Glutamatergic neuron (in vitro differentiated cells): Measurements from ENCODE around the gene NEURL1B. TPM values are rescaled to one million over a fixed set of nuclear protein-coding genes. Genes with fewer than 3 reads are reported as not detected.
"Not testable (repeated sequence)": the region's sequence is repeated elsewhere in the genome, so short reads cannot be mapped to it uniquely, and the experiment has no call there.

Experiments used
- DNase-seq: peaks from one replicate; pipeline ENCODE4 v3.0.0; 2022
- H3K27ac Mint-ChIP-seq: one replicate; pipeline ENCODE4 v1.8.0; 2020; ENCODE audit warnings: mild to moderate bottlenecking, mixed read lengths, inconsistent platforms; ENCODE audit not compliant: unreplicated experiment
- H3K27me3 Mint-ChIP-seq: one replicate; pipeline ENCODE4 v1.8.0; 2020; ENCODE audit warnings: mild to moderate bottlenecking, moderate library complexity, mixed read lengths, inconsistent platforms; ENCODE audit not compliant: unreplicated experiment
- H3K36me3 Mint-ChIP-seq: one replicate; pipeline ENCODE4 v1.8.0; 2020; ENCODE audit warnings: mild to moderate bottlenecking, mixed read lengths, inconsistent platforms; ENCODE audit not compliant: unreplicated experiment
- H3K4me1 Mint-ChIP-seq: one replicate; pipeline ENCODE4 v1.8.0; 2020; ENCODE audit warnings: mild to moderate bottlenecking, low read depth, mixed read lengths, inconsistent platforms; ENCODE audit not compliant: unreplicated experiment
- H3K4me3 Mint-ChIP-seq: one replicate; pipeline ENCODE4 v1.8.0; 2020; ENCODE audit warnings: mild to moderate bottlenecking, mixed read lengths, inconsistent platforms; ENCODE audit not compliant: unreplicated experiment
- H3K9me3 Mint-ChIP-seq: one replicate; pipeline ENCODE4 v1.8.0; 2020; ENCODE audit warnings: mild to moderate bottlenecking, moderate library complexity, mixed read lengths, inconsistent platforms; ENCODE audit not compliant: unreplicated experiment
- CTCF ChIP-seq: fragments of 200-600 bp; sonication (generic); IDR thresholded peaks from one replicate; pipeline ENCODE4 v1.5.0; 2021; ENCODE audit not compliant: partially characterized antibody, unreplicated experiment
- total RNA-seq: library from RNA; stranded (reverse); fragmentation: NEBNext Ultra II Directional; extraction: Animal tissue kit (Norgen Biotek cat#: 25700); gene quantifications from one replicate; pipeline ENCODE4 v1.2.1, GENCODE V29; 2021; ENCODE audit not compliant: unreplicated experiment

The NEURL1B gene
- total RNA-seq, 1 donor from 2014 or later: 11.4 TPM

DNA sequence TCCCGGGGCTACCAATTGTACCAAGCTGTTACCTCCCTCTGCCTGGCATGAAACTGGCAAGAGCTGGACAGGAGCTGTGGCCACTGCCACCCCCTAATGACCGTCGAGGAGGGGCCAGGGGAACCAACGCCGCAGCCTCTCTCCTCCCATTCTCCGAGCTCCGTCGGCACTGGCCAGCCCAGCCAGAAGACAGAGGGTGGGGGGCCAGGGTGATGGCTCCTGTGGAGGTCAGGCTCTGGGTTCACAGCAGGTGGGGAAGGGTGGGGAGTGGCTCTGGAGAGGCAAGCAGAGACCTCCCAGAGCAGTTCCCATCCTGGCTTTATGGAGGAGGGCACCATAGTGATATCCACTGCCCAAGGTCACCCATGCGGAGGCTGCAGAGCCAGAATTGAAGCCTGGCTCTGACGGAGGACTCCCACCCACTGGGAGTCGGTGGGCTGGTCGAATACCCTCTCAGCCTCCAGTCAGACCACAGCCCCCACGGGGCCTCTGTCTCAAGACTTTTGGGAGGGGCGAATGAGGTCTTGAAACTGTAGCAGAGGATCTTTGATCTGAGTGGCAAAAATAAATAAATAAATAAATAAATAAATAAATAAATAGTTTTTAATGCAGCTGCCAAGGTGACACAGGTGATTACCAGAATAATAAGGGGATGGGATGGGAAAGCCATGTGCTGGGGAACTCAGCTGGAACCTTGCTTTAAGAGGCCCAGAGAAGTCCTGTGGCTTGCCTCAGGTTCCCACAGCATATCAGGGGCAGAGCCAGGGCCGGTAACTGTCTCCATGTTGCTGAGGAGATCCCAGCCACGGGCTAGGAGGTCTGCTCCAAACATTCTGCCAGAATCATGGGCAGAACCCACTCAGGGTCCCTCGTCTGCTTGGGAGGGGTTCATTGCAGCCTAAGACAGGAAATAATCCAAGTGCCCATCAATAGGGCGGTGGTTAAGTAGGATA is 42.5 kb upstream of the NEURL1B start:
- Mint-ChIP-seq H3K27me3 (peaks cover 10% of the 10 kb centered on the region), H3K4me1 (peaks cover 11% of the 10 kb centered on the region), H3K4me3 (no peak overlapping the region), H3K9me3 (peaks cover 8% of the 10 kb centered on the region), H3K27ac (no peak overlapping the region), H3K36me3 (no peaks in the 10 kb centered on the region)
- DNase-seq: no peak
- no peak for TF ChIP-seq CTCF

DNA sequence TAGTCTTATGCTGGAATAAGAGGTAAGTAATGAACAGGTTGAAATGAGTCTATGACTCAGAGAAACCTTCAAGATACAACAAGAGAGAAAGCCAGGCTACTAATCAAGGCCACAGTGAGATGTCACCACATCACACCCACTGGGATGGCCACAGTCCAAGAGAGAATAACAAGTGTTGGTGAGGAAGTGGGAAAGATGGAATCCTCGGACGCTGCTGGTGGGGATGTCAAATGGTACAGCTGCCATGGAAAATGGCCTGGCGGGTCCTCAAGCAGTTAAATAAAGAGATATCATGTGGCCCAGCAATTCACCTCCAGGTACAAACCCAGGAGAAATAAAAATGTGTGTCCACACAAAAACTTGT is 41.9 kb upstream of the NEURL1B start:
- peaks cover 11% of the 10 kb centered on the region for H3K4me1 Mint-ChIP-seq
- TF ChIP-seq CTCF: no peak
- DNase-seq: no peak

GRCh38 chr5:172600571-172600970 is 40.5 kb upstream of the NEURL1B start:
- no peak for DNase-seq
- Mint-ChIP-seq H3K4me1 (peaks cover 6% of the 10 kb centered on the region), H3K27ac (no peak overlapping the region), H3K4me3 (no peak overlapping the region), H3K27me3 (peaks cover 10% of the 10 kb centered on the region), H3K36me3 (peaks cover 5% of the 10 kb centered on the region), H3K9me3 (peaks cover 9% of the 10 kb centered on the region)
- no peak for TF ChIP-seq CTCF

More for the DNA sequence above, 41.9 kb upstream of the NEURL1B start:
- Mint-ChIP-seq H3K9me3 (peaks cover 9% of the 10 kb centered on the region), H3K27ac (no peak overlapping the region), H3K36me3 (peaks cover 3% of the 10 kb centered on the region), H3K4me3 (no peak overlapping the region), H3K27me3 (peaks cover 10% of the 10 kb centered on the region)

- not testable (repeated sequence) for DNase-seq, H3K4me3 Mint-ChIP-seq, H3K4me1 Mint-ChIP-seq, H3K27ac Mint-ChIP-seq, H3K27me3 Mint-ChIP-seq, H3K36me3 Mint-ChIP-seq, H3K9me3 Mint-ChIP-seq
These were observed 39.5 kb upstream of the NEURL1B start for GRCh38 chr5:172601576-172601975.

GRCh38 chr5:172602783-172603231 is 38.3 kb upstream of the NEURL1B start:
- TF ChIP-seq CTCF: no peak
- Mint-ChIP-seq H3K4me1 (peaks cover 6% of the 10 kb centered on the region), H3K36me3 (peaks cover 12% of the 10 kb centered on the region), H3K4me3 (no peak overlapping the region), H3K27ac (no peak overlapping the region), H3K27me3 (peaks cover 3% of the 10 kb centered on the region), H3K9me3 (peaks cover 9% of the 10 kb centered on the region)
- DNase-seq: no peak
